ENCODE data around the gene COL4A2.
A peak's percentile ranks its signal among the peaks of the same experiment; 100 is the strongest.
"Not testable (repeated sequence)": the region's sequence is repeated elsewhere in the genome, so short reads cannot be mapped to it uniquely, and the experiment has no call there.

The COL4A2 gene

DNA sequence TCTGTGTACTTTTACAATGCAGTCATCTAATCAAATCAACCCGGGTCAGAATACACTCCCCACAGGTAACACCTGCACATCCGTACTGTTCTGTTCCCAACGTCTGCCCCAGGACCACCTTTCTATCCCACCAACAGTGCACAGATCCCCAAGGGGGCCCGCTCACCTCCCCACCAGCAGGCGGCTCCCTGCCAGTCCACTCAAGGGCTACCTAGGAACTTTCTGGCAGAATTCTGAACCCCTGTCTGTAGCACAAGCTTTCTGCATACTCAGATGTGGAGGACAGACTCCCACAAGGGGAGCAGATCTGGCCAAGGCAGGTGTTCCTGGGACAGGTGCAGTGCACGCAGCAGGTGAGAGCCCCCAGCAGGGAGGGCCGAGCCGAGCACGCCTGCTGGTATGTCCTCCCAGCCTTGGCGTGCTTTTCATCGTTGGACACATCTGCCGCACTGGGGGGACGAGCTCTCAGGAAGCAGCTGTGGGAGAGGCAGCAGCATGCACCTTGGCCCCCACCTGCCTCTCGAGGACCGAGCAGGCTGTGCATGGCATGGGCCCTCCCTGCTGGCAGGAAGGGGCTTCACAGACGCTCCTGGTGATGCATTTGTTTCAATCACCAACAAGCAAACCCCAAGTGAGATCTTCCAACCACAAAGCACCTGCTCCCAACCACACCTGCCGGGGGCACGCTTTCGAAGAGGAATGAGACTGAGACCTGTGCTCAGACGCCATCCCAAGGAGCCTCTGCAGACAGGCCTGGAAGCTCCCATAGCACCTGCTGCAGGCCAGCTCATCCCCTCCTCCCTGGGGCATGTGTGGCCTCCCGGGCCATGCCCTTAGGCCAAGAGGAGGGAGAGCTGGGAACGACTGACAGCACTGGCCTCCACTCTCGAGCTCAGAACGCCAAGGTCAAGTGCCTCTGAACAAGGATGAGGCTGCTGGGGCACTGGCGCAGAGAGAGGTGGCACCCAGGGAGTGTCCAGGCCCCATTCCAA is 218.5 kb downstream of the COL4A2 start:
- TF ChIP-seq, protein P1, sequence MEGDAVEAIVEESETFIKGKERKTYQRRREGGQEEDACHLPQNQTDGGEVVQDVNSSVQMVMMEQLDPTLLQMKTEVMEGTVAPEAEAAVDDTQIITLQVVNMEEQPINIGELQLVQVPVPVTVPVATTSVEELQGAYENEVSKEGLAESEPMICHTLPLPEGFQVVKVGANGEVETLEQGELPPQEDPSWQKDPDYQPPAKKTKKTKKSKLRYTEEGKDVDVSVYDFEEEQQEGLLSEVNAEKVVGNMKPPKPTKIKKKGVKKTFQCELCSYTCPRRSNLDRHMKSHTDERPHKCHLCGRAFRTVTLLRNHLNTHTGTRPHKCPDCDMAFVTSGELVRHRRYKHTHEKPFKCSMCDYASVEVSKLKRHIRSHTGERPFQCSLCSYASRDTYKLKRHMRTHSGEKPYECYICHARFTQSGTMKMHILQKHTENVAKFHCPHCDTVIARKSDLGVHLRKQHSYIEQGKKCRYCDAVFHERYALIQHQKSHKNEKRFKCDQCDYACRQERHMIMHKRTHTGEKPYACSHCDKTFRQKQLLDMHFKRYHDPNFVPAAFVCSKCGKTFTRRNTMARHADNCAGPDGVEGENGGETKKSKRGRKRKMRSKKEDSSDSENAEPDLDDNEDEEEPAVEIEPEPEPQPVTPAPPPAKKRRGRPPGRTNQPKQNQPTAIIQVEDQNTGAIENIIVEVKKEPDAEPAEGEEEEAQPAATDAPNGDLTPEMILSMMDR (IDR thresholded peaks at IDR 0.05) = no peak
- peak overlapping the region; percentile 88 to 92 for H3K27ac ChIP-seq
- DNase-seq (ENCODE audit: low spot score) = no peak
- H3K4me3 ChIP-seq = no peak overlapping the region

DNA sequence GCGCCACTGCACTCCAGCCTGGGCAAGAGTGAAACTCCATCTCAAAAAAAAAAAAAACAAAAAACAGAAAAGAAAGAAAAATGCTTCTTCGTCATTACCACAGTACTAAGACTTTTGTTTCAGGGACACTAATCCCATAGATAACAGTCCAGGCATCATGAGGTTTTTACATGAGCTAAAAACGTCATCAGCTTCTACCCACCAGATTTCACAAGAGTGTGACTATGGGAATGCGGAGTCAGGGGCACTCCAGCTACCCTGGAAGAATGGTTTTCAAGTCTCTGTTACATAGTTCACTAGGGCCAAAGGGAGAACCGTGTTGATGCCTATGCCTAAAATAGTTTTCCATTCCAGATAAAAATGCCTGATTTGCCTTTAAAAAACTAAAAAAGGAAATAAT is 221.3 kb downstream of the COL4A2 start:
- no peak overlapping the region for H3K4me3 ChIP-seq
- TF ChIP-seq, protein P1 (IDR thresholded peaks at IDR 0.05) = no peak
- DNase-seq (ENCODE audit: low spot score) = no peak
- H3K27ac ChIP-seq = peak overlapping the region; percentile 88 to 92

DNA sequence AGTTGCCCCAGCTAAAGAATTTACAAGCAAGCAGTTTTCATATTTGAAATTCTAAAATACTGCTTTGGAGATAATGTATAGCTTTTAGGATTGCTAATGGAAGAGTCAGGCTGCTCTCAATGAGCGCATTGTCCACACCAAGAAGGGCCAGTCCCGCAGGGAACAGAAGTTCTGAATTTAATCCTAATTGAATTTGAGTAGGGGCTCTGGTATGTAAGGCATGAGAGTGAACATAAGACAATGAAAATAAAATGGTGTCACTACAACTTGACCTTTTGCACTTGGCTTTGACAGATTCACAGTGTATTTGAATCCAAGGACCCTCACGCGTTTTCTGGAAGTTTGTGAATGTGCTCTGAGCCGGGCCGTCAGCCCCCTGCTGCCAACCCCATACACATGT is 221.8 kb downstream of the COL4A2 start:
- TF ChIP-seq, protein P1 (IDR thresholded peaks at IDR 0.05) = no peak
- H3K4me3 ChIP-seq = no peak overlapping the region
- DNase-seq (ENCODE audit: low spot score) = no peak
- peak overlapping the region; percentile 88 to 92 for H3K27ac ChIP-seq

DNA sequence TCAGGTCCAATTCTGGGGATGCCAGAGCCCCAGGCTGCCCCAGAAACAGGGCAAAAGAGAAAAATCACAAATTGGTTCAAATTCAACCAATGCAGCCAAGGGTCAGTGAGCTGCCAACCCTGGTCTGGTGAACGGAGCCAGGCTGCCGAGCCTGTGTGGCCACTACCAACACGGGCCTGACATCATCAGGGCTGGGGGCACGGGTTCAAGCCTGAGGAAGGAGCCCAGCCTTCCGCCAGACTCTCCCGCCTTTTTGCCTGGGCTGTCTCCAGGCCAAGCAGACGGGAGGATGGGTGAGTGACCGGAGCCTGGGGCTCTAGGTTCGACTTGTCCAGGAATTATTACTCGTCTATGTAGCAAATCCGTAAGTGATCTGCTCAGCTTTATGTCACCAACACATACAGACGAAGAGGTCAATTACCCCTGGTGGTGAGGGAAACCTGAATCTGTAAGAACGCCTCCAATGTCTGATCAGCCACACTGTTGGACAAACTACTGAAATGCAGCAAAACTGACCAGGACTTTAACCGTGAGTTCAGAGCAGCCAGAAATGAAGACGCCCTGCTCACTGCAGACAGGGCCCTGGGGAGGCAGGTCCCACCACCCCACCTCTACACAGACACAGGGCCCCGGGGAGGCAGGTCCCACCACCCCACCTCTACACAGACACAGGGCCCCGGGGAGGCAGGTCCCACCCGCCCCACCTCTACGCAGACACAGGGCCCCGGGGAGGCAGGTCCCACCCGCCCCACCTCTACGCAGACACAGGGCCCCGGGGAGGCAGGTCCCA is 222.6 kb downstream of the COL4A2 start:
- Histone ChIP-seq H3K4me3 (no peak overlapping the region), H3K27ac (peak overlapping the region; percentile 88 to 92)
- TF ChIP-seq, protein P1 (IDR thresholded peaks at IDR 0.05) = no peak
- no peak for DNase-seq (ENCODE audit: low spot score)

DNA sequence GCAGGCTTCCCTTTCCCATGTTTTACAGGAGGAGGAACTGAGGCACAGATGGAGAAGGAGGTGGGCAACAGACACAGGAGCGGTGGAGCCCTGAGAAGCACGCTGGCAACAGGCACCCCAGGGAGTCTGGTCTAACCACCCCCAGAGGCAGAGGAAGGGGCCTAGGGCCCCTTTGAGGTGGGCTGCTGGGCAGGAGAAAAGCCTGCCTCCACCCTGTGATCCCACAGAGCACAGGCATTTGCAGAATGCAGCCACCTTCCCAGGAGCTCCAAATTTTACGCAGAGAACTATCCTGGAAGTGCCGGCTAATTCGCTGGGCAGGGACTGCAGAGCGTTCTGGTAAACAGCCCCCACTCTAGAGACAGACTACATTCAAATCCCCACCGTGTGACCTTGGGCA is 224.0 kb downstream of the COL4A2 start:
- no peak overlapping the region for H3K4me3 ChIP-seq
- H3K27ac ChIP-seq = peak overlapping the region in 1 of 2 donors; percentile 45
- TF ChIP-seq, protein P1 (IDR thresholded peaks at IDR 0.05) = no peak
- no peak for DNase-seq (ENCODE audit: low spot score)

DNA sequence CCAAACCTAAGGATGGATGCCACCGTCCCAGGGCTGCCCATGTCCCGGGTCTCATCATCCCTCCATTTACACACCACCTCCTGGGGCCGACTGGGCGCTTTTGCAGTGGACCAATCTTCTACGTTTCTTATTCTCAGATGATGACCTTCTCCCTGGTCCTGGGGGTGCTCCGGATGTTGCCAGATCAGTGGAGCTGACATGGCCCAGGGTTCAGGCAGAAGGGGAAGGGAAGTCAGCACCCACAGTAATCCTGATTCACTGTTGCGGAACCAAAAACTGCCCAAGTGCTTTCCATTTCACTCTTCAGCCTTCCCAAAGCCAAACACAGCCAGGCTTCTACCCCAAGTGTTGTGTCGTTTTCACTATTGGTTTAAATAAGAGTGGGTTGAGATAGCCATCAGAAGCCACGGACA is 224.6 kb downstream of the COL4A2 start:
- TF ChIP-seq, protein P1 (IDR thresholded peaks at IDR 0.05) = no peak
- DNase-seq (ENCODE audit: low spot score) = no peak
- no peak overlapping the region for H3K4me3 ChIP-seq
- peak overlapping the region in 1 of 2 donors; percentile 45 for H3K27ac ChIP-seq

DNA sequence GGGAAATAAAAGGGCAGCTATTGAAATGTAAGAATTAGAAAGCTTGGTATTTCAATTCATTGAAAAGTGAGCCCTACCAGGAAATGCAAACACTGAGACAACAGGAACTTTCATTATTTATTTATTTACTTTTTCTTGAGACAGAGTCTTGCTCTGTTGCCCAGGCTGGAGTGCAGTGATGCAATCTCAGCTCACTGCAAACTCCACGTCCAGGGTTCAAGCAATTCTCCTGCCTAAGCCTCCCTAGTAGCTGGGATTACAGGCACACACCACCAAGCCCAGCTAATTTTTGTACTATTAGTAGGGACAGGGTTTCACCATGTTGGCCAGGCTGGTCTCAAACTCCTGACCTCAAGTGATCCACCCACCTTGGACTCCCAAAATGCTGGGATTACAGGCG is 225.2 kb downstream of the COL4A2 start:
- not testable (repeated sequence) for H3K4me3 ChIP-seq; DNase-seq (ENCODE audit: low spot score)
- peak overlapping the region in 1 of 2 donors; percentile 45 for H3K27ac ChIP-seq

Data from coronary artery (tissue), 2 donors.